ENCODE data around the gene PGAM2. TPM values are rescaled to one million over a fixed set of nuclear protein-coding genes. Genes with fewer than 3 reads are reported as not detected.
A peak's percentile ranks its signal among the peaks of the same experiment; 100 is the strongest.
"Not testable (repeated sequence)": the region's sequence is repeated elsewhere in the genome, so short reads cannot be mapped to it uniquely, and the experiment has no call there.

Gene PGAM2
- total RNA-seq, 1 experiment from 2014 or later: not detected

DNA sequence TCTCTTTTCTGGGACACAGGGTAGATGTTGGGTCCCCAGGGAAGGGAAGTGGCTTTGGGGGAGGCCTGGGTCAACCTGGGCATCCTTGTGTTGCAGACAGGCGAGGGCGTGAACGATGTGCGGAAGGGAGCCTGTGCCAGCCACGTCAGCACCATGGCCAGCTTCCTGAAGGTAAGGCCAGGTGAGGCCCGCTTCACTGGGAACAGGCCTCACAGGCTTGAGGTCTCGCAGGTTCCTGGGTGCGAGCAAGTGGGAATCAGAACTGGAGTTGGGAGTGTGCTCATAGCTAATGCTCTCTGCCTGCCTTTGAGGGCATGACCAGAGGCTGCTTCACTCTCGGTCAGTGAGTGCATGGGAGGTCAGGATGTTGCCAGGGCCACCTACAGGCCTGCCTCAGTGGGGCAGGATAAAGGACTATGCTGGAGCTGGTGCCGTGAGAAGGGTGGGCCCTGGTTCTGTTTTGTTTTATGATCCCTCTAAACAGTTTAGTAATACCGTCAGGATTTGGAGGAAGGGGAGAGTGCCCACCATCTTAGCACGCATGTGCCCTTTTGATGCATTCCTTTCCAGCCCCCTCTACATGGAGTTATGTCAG, 12.5 kb downstream of the PGAM2 start:
- DNase-seq (ENCODE audit: low read depth): no peak

- no peak for DNase-seq (ENCODE audit: low read depth)
These were observed 13.7 kb downstream of the PGAM2 start for GRCh38 chr7:44051611-44052220.

DNA sequence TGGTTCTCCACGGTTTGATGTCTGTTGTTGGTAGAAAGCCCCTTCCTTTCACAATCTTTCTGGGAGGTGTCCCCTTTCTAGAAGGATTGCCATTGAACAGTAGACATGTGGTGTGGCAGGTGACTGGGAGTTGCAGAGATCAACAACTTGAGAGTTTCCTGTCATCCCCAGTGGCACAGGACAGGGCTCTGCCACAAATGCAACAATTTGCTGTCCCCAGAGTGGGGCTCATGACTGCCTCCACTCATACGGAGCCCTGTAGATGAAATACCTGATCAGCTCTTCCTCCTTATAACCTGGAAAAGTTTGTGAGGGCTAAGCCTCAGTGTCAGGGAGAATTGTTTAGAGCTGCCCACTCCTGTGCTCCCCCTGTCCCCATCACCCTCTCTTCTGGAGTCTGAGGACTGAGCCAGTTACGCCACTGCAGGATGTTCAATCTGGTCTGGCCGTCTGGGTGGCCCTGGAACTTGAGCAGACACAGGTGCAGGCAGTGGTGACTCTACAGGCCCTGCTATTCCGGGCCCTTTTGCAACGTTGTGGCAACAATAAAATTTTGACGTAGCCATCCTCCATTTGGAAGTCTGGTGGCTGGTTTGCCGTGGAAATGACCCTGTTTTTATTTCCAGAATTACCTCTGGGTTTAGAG, 14.3 kb downstream of the PGAM2 start:
- no peak for DNase-seq (ENCODE audit: low read depth)

DNA sequence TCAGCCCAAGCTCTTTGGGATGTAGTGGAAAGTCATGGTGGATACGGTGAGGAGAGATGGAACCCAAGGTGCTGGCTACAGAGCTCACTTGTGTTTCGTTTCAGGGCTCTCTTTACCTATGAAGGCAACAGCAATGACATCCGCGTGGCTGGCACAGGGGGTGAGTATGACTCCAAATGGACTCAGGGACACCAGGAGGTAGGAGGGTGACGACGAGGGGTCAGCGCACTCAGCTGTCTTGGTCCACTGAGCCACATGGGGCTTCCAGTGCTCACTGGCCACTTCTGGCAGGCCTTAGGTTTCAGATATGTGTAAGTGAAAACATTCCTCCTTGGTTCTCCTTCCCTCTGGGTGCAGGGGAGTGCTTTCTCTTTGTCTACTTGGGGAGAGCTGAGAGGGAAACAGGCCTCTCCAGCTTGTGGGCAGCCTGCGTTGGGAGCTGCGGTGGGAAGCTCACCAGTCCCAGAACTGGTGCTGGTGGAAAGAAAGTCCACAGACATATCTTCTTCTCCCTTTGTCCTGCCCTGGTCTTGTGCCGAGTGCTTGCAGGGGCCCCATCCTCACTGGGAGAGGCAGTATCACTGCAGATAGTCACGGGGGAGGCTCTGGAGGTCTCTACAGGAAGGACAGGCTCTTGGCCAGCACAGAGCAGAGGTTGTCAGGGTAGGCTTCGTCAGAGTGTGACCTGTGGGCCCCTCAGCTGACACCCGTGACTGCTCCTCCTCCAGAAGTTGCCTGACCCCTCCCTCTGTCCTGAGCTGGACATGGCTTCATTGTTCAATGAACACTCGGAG, 15.0 kb downstream of the PGAM2 start:
- DNase-seq (ENCODE audit: low read depth): no peak

DNA sequence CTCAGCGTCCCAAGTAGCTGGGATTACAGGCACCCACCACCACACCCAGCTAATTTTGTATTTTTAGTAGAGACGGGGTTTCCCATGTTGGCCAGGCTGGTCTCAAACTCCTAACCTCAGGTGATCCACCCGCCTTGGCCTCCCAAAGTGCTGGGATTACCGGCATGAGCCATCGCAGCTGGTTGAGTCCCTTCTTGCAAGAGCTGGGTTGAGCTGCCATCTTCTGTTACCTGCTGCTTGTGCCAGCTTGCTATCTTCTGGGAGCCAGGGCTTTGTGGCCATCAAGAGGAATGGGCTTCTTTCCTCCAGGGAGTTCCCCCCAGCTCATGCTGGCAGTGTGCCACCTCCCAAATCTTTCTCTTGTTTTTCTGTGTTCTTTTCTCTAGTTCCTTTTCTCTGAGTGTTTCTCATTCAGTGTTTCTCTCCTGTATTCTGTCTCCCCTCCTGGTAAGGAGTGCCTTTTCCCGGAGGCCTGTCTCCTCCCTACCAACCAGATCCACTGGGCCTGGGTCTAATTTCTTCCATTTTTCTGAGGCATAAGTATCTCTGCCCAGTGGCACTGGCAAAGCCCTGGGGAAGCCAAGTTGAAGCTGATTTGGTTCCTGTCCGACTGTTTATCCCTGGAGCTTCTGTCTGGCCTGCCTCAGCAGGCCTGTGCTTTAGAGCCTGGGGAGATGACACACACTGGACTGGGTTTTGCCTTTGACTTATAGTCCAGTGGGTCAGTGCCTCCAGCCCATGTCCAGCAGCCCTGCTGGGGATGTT, 17.2 kb downstream of the PGAM2 start:
- no peak for DNase-seq (ENCODE audit: low read depth)

GRCh38 chr7:44046321-44047061, 18.9 kb downstream of the PGAM2 start:
- DNase-seq (ENCODE audit: low read depth): no peak

GRCh38 chr7:44045226-44046014, 19.9 kb downstream of the PGAM2 start:
- no peak for DNase-seq (ENCODE audit: low read depth)

DNA sequence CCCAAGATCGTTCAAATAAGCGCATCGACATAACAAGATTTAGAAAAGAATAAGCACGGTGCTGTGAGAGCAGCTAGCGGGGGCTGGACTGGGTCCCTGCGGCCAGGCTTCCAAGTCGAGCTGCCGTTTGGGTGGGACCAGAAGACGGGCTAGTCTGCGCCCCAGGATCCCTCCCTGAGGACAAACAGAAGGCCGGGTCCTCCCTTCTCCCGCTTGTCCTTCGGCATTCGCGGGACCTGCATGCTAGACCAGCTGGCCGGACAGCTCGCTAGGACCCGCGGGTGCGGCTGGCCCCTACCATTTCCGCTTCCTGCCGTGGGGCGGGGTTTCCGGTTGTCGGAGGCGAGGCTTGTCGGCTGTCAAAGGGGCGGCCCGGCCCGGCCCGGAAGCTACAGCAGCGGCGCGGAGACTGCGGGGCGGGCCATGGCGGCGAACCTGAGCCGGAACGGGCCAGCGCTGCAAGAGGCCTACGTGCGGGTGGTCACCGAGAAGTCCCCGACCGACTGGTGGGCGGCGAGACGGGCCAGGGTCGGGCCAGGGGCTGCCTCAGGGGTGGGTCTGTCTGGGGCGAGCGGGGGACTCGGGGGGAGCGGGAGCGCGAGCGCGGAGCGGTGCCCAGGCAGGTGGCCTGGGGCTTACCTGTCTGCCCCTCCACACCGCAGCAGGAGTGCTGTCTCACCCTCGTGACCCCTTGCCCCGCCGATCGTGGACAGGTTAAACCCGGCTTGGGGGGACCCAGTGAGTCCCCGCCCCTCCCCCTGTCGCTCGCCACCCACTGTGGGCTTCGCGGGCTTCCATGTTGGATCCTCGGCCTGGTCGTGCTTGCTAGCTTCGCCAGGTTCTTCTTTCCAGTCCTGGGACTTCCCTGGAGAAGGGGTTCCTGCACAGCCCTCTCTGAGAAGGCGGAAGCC, 20.8 kb downstream of the PGAM2 start, which contains the start of gene DBNL:
Gene DBNL, plus strand, starts transcription at position 388 of the 911 bp plus-strand sequence. Its CDS starts 36 bp downstream, at position 424.
- peak; percentile 86 for DNase-seq (ENCODE audit: low read depth)

- no peak for DNase-seq (ENCODE audit: low read depth)
These were observed 21.5 kb downstream of the PGAM2 start for GRCh38 chr7:44043902-44044301.

- no peak for DNase-seq (ENCODE audit: low read depth)
These were observed 23.1 kb downstream of the PGAM2 start for GRCh38 chr7:44042221-44042620.

GRCh38 chr7:44040493-44040891, 24.9 kb downstream of the PGAM2 start:
- DNase-seq (ENCODE audit: low read depth): not testable (repeated sequence)

DNA sequence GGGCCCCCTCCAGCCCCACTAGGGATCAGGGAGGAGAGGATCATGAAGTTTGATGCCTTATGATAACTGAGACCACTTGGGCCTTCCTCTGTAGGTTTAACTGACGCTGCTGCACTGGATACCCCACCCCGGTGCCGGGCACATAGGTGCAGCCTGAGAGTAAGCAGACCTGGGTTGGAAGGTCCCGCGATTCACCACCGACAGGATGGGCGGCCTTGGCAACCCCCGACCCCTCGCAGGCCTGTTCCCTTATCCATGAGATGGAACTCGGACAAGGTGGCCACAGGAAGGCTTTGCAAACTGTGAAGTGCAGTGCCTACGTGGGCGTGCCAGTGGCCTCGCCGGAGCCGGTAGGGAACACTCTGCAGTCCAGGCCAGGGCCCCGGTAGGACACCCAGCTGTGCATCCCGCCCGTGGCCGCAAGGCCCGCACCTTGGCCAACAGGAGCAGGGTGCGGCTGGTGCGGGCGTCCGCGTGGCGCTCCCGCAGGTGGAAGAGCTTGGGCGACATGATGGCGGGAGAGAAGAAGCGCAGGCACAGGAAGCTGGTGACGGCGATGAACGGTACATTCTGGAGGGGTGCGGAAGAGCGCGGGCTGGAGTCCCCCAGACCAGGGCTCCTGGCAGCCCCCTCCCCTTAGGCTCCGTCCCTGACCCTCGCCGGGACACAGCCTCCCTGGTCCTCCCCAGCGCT, 25.4 kb downstream of the PGAM2 start:
- DNase-seq (ENCODE audit: low read depth): not testable (repeated sequence)

GRCh38 chr7:44038961-44039558, 26.3 kb downstream of the PGAM2 start:
- peak; percentile 83 for DNase-seq (ENCODE audit: low read depth)

DNA sequence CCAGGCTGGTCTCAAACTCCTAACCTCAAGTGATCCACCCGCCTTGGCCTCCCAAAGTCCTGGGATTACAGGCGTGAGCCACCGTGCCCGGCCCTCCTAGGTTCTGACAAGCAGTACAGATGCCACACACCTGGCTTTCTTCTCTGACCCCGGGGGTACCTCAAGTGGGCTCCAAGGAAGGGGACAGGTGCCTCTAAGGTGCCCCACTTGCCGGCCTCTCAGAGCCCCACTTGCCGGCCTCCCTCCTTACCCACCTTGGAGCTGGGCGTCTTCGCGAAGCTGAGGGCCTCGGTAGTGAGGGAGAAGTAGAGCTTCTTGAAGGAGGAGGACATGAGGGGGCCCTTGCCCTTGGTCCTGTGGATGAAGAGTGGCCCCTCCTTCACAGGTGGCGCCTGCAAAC, 26.8 kb downstream of the PGAM2 start:
- not testable (repeated sequence) for DNase-seq (ENCODE audit: low read depth)

DNA sequence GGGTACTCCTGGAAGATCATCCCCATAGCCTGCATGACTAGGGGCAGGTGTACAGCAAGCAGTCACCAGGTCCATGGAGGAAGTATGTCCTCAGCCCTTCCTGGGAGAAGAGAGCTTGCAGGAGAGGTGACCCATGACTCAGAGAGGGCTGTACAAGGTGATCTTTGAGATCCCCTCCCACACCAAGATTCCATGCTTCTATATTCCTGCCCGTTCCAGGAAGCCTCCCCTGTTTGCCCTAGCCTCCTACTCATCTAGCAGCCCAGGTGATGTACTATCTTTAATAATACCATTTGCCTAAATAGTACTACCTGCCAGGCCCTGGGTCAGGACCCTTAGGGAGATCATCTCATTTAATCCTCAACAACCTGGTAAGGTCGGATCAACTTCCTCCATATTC, 27.4 kb downstream of the PGAM2 start:
- DNase-seq (ENCODE audit: low read depth): not testable (repeated sequence)

GRCh38 chr7:44036364-44036763, 29.0 kb downstream of the PGAM2 start:
- DNase-seq (ENCODE audit: low read depth): peak; percentile 29

DNA sequence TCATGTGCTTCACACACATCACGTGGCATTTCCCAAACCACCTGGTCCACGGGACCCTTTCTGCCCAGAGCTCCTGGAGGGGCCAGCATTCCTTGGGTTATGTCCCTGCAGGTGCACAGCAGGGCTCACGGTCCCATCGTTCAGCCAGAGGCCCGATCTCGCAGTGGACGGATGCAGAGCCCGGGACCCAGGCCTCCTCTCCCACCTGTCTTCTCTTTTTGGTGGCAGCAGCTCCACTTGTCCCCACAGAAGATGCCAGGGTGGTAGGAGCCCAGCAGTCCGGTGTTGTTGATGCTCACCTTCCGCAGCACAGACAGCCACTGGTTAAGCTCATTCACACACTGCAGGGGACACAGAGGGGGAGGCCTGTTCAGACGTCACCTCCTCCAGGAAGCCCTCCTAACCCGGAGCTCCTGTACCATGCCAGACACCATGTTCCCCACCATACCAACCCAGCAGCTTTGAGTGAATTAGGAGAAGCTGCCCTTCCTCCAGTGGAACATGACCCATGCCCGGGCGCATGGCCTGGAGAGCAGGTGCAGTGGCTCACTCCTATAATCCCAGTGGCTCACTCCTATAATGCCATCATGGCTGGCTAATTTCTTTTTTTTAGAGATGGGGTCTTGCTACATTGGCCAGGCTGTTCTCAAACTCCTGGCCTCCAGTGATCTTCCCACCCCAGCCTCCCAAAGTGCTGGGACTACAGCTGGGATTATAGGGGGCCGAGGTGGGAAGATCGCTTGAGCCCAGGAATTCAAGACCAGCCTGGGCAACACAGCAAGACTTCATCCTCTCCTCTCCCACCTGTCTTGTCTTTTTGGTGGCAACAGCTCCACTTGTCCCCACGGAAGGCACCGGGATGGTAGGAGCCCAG, 31.2 kb downstream of the PGAM2 start:
- DNase-seq (ENCODE audit: low read depth): not testable (repeated sequence)

All from LHCN-M2 (cell line).